ENCODE measurements around the gene CYP11A1.
"Not testable (repeated sequence)": the region's sequence is repeated elsewhere in the genome, so short reads cannot be mapped to it uniquely, and the experiment has no call there.

- not testable (repeated sequence) for TF ChIP-seq POLR2A (IDR thresholded peaks at IDR 0.05; ENCODE audit: low read depth, low read length); TAF1 (IDR thresholded peaks at IDR 0.05; ENCODE audit: low read depth, low read length); POLR2AphosphoS5 (IDR thresholded peaks at IDR 0.05; ENCODE audit: low read depth, low read length); SPI1 (IDR thresholded peaks at IDR 0.05; ENCODE audit: low read depth, low read length); POU2F2 (IDR thresholded peaks at IDR 0.05; ENCODE audit: low read depth, low read length); PAX5 (IDR thresholded peaks at IDR 0.05; ENCODE audit: insufficient read depth, low read length, severe bottlenecking)
These were observed 9.9 kb downstream of the CYP11A1 start for GRCh38 chr15:74357514-74357913.
